Measurements from ENCODE around the gene USP53.
"Not testable (repeated sequence)": the region's sequence is repeated elsewhere in the genome, so short reads cannot be mapped to it uniquely, and the experiment has no call there.

The USP53 gene

DNA sequence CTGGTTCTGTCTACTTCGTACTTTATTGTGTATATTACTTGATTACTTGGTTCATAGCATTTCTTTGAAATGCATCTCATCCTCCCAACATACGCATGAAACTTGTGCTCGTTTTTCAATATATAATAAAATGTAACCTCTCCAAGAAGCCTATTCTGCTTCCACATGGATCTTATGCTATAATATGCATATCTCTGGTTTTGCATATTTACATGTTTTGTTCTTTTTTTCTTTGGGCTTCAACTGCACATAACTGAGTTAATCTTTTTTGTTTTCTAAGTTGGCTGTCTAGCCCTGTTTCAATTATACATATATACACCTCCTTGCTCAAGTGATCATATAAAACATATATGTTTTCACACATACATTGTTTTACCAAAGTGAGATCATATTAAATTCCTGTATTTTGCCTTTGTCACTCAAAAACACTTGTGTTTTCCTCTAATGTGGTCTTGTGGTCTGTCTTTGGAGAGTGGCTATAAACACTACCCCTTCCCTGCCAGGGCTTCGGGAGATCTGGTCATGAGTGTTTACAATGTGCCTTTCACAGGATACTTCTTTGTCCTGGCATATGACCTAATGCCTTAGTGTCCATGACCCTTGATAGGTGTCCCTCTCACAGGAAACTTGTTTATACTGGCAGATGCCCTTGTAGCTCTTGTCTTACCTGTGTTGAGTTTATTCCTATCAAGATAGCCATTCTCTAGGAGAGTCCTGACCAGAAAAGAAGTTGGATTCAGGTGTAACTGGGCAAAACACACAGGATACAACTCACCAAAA lies 17.6 kb downstream of the USP53 start:
- no peak for DNase-seq

DNA sequence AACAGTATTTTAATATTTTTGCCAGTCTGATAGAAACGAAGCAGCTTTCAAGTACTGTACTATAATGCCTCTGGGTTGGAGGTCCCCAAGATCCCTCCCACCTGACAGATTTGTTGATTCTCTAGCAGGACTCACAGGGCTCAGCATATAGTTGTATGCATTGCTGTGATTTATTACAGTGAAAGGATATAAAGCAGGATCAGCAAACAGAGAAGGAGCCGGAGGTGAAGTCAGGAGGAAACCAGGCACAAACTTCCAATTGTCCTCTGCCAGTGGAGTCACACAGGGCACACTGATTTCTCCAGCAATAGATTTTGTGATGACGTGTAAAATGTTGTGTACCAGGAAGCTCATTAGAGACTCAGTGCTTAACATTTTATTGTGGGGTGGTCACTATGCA lies 19.0 kb downstream of the USP53 start:
- no peak for DNase-seq

- no peak for DNase-seq
Measured at GRCh38 chr4:119232286-119232685, 19.8 kb downstream of the USP53 start.

GRCh38 chr4:119233191-119233590 lies 20.7 kb downstream of the USP53 start:
- no peak for DNase-seq

DNA sequence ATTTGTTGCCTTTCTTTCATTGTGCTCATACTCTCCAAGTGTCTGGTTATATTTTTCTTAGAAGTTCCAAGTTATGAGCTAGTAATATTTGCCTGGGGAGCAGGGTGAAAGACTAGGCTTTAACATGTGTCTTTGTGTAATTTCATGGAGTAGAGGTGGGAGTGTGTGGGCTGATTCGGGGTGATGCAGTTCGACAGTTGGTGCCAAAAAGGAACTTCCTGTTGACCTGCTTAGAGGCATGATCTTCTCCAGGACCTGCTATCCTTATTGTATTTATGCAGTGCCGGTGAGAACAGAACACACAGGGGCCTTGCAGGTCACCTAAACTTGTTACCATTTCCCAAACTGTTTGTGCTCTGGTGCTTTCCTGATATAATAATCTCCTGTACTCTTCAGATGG lies 21.2 kb downstream of the USP53 start:
- DNase-seq, result no peak

GRCh38 chr4:119237201-119237600 lies 24.7 kb downstream of the USP53 start:
- DNase-seq, result no peak

DNA sequence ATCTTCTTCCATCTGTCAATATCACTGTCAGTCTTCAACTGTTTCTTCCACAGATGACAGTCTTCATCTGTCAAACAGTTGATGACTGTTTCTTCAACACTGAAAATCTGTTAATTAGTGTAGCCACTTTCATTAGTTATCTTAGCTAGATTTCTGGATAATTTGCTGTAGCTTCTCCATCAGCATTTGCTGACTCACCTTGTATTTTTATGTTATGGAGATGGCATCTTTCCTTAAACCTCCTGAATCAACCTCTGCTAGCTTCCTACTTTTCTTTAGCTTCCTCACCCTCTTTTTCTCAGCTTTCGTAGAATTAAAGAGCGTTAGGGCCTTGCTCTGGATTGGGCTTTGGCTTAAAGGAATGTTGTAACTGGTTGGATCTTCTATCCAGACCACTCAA lies 25.1 kb downstream of the USP53 start:
- DNase-seq, result no peak

- DNase-seq, result no peak
Measured at GRCh38 chr4:119238068-119238722, 25.7 kb downstream of the USP53 start.

DNA sequence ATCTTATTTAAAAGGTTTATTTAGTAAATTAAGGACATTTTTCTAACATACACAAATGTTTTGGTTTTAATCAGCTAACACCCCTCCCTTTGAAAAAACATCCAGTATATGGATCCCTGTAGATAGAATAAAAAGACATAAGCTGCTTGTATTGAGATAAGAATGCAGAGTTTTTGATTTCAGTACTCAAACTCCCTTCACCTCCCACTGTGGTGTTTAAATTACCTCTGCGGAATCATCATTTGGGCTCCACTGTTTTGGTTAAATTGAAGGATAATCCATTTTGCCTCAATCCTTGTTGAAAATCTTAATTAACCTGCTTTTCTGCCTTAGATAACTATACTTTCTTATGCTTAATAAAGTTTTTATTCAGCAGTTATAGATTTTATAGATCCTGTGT lies 27.6 kb downstream of the USP53 start:
- DNase-seq, result no peak

- DNase-seq, result no peak
Measured at GRCh38 chr4:119240568-119240967, 28.1 kb downstream of the USP53 start.

DNA sequence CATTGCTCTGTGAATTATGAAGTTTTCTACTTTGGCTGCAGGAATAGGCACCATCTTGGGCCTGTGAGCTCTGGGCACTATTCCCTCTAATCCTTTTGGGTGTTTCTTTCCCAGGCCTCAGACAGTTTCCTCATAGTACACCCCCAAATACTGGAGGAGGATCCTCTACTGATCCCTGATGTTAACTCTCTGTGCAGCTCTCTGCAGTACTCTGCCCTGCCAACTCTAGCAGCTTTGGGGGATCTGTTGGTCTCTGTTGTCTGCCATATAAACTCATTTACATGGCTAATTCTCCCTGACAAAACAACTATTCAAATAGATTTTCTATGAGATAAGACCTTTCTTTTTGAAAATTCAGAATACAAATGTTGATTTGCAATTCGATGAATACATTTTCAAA lies 29.9 kb downstream of the USP53 start:
- DNase-seq, result no peak

GRCh38 chr4:119243868-119244267 lies 31.4 kb downstream of the USP53 start:
- no peak for DNase-seq

GRCh38 chr4:119244344-119244743 lies 31.8 kb downstream of the USP53 start:
- DNase-seq, result no peak

DNA sequence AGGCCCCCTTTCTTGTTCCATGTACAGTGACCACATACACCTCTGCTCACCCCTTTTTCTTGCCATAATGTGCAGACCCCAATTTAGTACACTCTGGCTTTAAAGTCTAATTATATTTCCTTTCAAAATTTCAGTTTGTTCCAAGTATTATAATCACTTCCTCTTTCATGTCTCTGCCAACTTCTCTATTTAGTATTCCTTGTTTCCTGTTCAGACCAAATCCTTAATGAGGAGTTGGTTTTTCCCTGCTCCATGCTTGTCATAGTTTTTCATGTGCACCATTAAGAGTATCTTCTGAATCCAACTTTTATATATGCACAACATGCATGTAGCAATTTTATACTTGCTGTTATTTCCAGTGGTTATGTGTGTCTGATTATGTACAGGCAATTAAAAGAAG lies 32.3 kb downstream of the USP53 start:
- no peak for DNase-seq

DNA sequence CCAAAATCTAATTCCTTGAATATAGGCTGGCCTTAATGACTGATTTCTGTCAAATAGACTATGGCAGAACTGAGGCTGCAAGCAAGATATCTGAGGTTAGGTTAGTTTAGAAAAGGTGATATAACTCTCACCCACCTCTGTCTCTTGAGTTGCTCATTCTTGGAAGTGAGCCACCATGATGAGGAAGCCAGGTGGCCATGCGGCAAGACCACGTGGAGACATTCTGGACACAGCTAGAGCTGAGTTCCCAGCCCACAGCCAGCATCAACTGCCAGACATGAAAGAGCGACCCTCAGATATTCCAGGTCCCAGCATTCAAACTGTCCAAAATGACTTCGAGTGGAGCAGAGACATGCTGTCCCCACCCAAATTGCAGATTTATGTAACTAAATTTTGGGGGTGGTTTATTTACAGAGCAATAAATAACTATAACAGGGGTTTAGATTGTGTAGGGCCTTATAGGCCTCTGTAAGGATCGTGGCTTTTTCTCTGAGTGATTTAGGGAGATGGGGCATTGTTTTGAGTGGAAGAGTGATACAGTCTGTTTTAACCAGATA lies 33.7 kb downstream of the USP53 start:
- DNase-seq, result no peak

GRCh38 chr4:119251037-119251436 lies 38.5 kb downstream of the USP53 start:
- DNase-seq, result not testable (repeated sequence)

GRCh38 chr4:119255223-119255622 lies 42.7 kb downstream of the USP53 start:
- not testable (repeated sequence) for DNase-seq

- no peak for DNase-seq
Measured at GRCh38 chr4:119260528-119260927, 48.0 kb downstream of the USP53 start.

DNA sequence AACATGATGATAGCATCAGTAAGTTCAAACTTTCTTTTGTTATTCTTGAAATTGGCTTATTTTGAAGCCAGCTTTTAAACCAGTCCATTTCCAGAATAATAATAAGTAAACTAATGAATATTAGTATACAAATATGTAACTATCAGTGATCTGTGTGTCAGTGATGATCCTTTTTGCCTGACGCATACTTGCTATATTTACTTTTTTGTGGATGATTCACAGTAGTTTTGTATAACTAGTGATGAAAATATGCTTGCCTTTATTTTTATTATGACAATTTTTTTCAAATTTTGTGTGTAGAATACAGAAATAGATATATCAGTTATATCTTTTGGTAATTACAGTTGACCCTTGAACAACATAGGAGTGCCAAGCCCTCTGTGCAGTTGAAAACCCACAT lies 49.5 kb downstream of the USP53 start:
- no peak for DNase-seq

GRCh38 chr4:119264743-119265142 lies 52.2 kb downstream of the USP53 start:
- DNase-seq, result no peak

DNA sequence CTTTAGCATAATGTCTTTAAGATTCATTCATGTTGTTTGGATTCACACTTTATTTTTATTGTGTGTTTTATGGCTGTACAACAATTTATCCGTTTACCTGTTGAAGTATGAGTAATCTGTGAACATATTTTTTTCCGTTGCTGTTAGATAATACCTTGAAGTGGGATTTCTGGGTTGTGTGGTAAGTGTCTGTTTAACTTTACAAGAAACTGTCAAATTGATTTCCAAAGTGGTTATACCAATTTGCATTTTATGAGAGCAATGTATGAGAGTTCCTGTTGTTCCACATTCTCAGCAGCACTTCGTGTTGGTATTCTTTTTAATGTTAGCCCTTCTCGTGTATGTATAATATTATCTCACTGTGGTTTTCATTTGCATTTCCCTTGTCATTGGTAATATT lies 53.6 kb downstream of the USP53 start:
- DNase-seq, result no peak

DNA sequence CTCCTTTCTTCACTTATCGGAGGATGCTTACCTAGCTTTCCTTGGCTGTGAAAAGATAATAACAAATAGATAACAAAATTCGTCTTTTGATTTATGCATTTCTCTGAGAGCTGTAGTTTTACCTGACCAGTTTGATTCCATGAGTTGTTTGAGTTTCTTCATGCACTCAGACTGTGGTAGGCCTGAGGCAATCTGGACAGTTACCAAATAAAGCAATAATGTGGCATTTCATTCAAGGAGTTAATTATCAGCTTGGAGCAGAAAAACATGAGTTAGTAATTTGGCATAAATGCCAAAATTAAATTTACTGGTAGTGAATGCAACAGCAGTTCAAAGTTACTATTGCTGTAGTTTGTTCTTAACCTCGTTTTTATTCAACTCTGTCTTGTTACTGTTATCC lies 56.0 kb downstream of the USP53 start:
- no peak for DNase-seq

GRCh38 chr4:119271361-119272085 lies 59.0 kb downstream of the USP53 start:
- DNase-seq, result no peak

- not testable (repeated sequence) for DNase-seq
Measured at GRCh38 chr4:119279541-119279940, 67.0 kb downstream of the USP53 start.
